RPMI7951 (cell line): ENCODE data around the gene RPP40. TPM values are rescaled to one million over a fixed set of nuclear protein-coding genes. Genes with fewer than 3 reads are reported as not detected.
A peak's percentile ranks its signal among the peaks of the same experiment; 100 is the strongest.

Experiments
- DNase-seq: peaks from one replicate; pipeline ENCODE4 v3.0.0-alpha.2; 2012; ENCODE audit warnings: low read depth
- total RNA-seq: library from RNA; depleted of rRNA; stranded (reverse); fragments of >200 nt; shearing (Covaris generic); gene quantifications from 2 replicates; pipeline ENCODE4 v1.2.3, GENCODE V29; 2014

RPP40 gene
- total RNA-seq, 1 experiment from 2014 or later = 45.5 TPM

DNA sequence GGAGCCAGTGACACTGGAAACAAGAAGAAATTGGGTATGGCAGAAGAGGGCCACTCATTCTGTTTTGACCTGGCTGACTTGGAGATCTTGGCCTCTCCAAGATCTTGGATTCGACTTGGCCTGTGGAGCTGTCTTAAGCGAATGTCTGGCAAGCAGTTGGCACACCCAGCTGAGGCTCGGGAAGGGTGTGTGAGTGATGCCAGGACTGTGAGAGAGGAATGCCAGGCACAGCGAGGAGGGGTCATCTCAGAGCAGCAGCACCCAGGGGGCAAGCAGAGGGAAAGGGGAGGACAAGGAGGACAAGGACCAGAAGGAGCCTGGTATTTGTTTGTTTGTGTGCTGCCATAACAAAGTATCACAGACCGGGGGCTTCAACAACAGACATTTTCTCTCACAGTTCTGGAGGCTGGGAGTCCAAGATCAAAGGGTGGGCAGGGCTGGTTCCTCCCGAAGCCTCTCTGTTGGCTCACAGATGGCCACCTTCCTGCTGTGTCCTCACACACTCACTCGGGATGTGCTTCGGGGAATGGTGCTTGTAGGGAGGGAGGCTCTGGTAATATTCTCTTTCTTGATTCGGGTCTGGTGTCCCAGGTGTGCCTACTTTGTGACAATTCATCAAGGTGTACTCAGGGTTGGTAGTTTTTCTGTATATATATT, 33.0 kb downstream of the RPP40 start:
- no peak for DNase-seq

DNA sequence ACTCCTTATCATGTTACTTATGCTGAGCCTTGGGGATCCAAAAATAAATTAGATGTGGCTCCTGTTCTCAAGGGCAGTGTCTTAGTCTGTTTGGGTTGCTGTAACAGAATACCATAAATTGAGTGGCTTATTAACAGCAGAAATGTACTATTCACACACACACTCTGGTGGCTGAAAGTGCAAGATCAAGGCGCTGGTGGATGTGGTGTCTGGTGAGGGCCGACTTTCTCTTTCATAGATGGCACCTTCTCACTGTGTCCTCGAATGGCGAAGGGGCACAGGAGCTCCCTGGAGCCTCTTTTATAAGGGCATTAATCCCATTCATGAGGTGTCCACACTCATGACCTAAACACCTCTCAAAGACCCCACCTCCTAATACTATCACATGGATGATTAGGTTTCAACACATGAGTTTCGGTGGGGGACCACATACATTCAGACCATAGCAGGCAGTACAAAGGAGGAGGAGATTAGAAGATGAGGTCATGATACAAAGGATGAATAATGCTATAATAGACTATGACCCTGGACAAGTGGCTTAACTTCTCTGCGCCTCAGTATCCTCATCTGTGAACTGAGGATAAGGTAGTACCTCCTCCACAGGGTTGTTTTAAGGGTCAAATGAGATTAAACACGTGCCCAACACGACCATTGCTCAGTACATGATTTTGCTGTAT, 34.1 kb downstream of the RPP40 start:
- DNase-seq = no peak

DNA sequence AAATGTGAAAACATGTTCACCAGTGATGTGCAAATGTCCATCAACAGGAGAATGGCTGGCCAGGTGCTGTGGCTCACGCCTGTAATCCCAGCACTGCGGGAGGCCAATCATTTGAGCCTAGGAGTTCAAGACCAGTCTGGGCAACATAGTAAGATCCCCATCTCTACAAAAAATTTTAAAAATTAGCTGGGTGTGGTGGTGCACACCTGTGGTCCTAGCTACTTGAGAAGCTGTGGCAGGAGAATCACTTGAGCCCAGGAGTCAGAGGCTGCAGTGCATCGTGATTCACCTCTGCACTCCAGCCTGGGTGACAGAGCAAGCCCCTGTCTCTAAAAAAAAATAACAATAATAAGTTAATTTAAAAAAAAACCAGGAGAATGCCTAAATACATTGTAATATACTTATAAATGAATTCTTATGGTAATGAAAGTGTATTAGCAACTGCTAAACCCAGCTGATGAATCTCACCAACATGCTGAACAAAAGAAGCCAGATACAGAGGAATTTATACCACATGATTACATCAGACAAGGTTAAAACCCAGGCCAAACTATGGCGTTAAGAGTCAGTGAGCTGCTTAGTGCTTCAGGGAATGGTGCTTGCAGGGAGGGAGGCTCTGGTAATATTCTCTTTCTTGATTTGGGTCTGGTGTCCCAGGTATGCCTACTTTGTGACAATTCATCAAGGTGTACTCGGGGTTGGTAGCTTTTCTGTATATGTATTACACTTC, 36.4 kb downstream of the RPP40 start:
- no peak for DNase-seq

DNA sequence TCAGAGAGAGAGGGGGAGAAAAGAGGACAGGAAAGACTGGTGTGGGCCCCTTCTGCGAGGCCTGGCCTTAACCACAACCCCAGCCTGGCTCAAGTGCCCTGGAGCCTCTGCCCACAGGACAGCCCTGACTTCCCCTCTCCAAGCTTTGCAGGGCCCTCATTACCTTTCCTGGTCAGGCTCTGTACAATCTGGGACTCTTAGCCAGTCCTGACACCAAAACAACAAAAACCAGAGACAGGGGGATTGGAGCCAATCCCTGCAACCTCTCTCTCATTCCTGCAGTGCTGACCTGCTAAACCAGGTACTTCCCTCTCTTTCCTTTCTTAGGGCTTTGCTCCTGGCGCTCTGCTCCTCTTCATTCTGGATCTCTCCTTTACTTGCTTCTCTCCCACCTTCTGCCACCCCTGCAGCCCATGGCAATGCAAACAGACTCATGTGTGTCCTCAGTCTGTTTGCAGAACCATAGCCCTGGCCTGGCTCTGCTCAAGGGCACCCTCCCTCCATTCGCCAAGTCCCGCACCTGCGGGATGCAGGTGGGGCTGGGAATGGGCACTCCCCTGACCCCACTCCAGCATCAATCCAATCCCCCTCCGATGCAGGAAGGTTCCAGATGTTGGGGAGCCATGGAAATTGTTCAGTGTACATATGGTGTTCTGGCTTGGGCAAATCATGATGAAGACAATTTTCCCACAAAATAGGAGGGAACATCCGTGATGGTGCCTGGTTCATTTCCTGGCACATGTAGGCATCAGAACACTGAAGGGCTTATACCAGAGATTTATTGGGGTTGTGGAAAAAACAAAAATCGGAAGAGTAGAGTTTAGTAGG, 38.1 kb downstream of the RPP40 start:
- no peak for DNase-seq

DNA sequence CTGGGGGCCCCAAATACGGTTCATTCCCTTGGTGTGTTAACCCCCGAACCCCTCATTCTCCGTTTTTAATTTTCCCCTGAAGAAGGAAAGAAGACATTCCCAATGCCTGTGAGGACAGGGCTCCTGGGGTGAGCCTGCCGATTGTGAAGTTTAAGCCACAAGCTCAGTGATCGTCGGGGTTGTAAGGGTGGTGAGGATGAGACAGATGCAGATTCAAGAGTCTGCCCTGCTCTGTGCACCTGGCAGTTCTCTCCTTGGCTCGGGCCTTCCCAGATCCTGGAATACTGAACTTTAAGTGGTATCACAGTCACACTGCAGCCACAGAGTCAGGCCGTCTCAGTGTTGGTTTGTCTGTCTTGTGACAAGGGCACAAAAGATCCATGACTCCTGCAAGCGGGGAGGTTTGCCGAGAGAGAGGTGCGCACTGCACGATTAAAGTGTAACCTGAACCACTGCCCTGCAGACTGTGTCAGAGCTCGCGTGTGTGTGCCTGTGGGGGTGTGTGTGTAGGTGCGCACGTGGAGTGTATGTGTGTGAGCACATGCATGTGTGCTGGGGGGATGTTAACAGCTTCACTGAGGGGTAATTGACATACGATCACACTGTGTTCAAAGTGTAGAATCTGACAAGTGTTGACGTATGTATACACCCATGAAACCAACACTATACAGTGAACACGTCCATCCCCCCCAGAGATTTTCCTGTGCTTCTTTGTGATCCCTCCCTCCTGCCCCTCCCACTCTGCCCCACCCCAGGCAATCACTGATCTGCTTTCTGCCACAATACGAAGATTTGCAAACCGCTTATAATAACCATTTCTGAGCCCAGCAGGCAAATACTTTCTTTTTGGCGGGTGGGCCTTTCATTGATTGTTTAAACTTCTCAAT, 38.9 kb downstream of the RPP40 start:
- no peak for DNase-seq

DNA sequence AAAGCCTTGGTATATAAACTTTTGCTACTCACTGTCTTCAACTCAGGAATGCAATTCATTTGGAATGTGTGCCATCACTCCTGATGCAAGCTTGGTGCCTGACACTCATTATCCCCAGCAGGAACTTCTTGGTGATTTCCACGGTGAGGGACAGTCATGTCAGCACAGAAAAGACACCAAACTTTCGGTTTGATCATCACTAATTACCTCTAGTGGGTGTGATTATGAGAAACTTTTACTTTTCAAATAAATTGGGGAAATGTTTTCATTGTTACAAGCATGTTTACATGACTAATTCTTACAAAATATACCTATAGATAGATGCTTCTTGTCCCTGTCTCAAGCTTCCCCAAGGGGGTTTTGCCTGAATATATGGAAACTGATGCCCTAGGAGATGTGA, 40.9 kb downstream of the RPP40 start:
- no peak for DNase-seq

DNA sequence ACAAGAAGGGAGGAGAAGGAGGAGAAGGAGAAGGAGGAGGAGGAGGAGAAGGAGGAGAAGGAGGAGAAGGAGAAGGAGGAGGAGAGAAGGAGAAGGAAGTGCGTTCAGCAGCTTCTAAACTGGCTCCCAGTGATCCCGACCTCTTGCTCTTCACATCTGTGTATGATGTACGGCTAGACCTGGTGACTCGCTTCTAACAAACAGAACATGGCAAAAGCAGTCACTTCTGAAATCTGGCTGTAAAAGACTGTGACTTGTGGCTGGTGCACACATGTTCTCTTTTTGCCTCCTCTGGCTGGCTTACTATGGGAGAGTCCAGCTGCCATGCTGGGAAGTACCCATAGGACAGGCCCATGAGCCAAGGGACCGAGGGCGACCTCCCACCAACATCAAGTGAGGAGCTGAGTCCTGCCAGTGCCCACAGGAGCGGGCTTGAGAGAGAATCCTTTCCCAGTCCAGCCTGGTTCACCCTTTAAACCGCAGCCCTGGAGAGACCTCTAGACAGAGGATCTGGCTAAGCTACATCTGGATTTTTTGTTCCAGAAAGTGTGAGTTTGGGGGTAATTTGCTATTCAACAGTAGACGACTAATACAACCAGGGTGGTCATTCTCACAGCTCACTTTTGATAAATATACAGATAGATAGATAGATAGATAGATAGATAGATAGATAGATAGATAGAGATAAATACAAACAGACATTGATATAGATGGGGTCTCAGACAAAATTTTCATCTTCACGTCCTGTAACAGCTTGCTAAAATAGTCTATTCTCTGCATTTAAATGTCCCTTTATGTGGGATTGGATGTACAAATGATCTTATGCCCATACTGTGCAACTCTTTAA, 42.3 kb downstream of the RPP40 start:
- peak; percentile 42 for DNase-seq

DNA sequence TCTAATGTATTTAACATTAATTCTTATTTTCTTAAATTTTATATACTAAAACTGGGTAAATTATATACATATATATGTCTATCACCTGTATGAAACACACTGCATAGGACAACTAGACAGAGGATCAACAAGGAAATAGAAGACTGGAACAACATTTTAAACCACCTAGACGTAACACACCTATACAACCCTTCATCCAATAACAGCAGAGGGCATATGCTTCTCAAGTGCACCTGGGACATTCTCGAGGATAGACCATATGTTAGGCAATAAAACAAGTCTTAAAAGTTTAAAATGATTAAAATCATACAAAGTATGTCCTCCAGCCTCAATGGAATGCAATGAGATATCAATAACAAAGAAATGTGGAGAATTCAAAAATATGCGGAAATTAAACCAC, 45.2 kb downstream of the RPP40 start:
- DNase-seq = no peak

DNA sequence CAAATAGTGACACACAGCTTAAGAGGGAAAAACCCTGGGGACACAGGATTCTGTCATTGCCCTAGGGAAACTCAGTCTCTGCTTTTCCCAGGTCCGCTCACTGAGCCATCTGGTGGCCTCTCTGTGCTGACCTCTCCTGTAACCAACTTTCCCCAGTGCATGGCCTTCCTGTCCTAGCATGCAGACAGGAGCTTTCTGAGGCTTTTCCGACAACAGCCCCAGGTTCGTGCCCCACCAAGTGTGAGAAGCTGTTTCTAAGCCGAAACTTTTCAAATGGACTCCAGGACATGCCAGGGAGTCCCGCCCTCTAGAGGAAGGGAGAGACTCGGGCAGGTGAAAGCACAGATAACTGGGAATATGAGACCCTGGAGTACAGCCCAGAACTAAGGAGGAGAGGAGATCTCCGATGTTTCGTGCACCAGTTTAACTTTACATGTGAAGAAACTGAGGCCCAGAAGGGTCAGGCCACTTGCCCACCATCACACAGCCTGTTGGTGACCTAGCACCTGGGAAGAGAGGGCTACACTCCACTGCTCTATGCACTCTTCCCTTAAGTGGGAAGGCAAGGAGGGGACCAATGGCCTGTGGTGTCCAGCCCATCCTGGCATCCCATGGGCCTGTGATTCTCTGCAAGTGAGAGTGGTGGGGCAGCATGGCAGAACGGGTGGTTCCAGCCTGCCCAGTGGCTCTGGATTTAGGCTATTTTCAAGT, 46.2 kb downstream of the RPP40 start:
- peak; percentile 13 for DNase-seq

DNA sequence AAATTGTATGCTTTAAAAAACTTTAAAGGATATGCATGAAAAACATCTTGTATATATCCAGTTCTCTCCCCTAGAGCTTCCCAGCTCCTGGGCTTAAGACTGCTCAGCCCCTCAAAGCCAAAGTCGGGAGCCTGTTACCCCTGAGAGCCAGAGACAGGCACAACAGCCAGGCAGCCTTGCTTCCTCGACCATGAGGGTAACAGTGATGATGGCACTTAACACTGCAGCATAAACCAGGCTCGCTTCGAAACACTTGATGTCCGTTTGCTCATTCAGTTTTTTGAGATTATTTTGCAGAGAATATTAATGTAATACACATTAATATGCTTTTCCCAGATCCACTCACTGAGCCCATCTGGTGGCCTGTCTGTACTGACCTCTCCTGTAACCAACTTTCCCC, 47.2 kb downstream of the RPP40 start:
- DNase-seq = no peak

DNA sequence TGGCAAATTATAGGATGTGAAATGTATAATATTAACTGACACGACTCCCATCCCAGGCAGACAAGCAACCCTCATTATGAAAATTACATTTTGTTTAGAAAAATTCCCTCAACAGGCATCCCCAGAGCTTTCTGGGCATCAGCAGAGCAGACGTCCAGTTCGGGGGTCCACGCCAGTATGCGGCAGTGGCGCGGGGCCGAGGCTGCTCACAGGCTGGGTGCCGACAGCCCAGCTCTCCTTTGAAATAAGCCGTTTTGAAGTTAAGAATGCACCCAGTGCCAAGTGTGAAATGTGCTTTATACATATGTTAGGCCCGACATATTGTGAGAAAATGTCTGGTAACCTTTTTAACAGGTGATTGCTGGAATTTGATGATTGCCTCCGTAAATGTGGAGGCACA, 50.4 kb downstream of the RPP40 start:
- no peak for DNase-seq

DNA sequence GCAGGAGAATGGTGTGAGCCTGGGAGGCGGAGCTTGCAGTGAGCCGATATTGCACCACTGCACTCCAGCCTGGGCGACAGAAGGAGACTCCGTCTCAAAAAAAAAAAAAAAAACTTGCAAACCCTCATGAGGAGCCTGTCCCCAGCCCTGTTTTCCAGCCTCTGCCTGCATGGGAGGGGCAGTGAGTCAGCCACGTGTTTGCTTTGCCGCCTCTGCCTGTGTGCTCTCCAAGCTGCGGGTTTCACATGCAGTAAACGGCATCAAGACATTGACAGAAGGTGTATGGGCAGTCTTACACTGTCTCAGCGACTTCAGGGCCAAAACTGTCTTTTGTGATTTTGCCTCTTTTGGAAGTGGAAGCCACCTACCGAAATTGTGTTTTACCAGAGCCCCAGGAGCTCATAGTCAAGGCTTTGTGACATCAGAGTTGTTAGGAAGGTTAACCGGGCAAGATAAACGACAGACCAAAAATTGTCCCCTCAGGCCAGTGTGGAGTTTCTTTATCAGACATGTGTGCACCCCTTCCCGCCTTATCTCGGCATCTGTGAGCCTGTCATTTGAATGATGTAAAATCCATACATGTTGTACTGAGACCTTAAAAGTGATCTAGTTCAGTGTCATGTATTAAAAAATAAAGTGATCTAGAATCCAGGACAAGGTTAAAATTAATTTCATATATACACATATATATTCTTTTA, 52.9 kb downstream of the RPP40 start:
- DNase-seq = no peak

DNA sequence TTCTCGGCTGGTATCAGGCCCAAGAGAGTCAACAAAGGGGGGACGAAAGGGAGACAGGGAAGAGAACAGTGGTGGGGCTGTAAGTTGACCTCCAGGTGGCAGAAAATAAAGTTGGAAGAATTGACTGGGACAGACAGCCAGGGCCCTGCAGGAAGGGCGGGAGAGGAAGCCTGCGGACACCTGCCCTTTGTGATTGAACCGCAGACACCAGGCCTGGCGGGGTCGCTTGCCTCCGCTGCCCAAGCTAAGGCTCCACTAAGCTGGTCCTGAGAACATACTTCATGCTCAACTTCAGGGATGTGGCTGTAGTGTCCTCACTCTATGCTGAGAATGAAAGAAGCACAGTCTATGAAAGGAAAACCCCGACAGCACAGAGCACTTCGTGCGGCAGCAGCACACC, 53.8 kb downstream of the RPP40 start:
- DNase-seq = no peak

DNA sequence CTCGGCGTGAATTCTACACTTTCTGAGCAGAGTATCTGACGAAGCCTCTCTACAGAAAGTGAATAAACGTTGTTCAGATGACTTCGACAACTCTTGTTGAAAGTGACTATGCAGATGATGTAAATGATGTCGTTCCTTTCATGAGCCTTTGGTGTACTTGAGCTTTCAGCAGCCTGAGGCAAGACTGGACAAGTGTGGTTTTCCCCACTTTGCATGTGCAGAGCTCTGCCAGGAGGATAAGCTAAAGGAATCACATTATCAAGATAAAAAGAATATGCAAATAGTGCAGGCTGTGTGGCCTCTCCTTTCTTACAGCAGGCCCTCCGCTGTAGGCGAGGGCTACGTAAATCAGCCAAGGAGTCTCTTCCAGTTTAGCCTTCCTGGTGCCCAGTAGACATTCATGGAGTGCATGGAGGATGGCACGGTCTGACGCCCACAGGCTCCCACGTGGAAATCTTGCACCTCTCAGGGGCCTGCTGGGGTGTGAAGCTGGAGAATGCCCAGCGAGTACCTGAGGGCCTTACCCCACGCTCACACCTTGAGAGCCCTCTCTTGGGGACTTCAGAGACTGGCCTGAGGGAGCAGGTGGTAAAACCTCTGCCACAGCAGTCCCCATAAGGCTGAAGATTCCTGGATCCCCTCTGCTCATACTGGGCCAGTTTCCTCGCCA, 54.9 kb downstream of the RPP40 start:
- DNase-seq = no peak

DNA sequence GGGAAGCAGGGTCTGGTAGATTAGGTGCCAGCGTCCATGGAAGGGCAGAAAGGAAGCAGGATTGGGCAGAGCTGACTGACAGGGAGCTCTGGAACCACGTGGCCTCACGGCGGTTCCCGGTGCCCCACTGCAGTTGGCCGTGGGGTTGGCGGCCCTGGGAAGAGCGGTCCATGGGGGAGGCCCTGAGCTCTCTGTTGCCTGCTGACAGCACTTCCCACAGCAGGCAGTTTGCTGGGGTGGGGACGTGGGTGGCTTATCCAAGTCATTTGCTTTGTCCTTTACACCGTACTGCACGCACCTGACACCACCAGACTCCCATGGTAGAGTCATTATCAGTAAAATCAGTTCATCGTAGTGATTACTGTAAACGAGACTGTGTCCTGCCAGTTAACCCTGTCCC, 56.1 kb downstream of the RPP40 start:
- no peak for DNase-seq

DNA sequence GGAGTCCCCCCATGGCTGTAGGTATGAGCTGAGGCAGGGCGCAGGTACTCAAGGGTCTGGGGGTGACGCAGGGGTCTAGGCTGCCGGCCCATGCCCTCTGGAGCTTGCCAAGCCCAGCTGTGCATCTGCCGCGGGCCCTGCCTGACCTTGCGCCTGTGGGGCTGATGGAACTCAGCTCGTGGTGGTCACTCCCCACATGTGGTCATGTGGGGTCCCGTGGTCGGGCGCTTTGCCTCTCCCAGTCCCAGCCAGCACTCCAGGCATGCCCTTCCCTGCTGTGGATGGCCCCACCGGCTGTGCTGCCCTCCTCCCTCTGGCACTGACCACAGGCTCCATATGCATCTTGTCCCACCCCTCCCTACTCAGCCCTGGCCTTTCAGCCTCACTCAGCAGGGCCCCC, 57.3 kb downstream of the RPP40 start:
- DNase-seq = no peak
